DND-41 (cell line): ENCODE measurements around the gene SCUBE2.

Experiments
- EZH2 ChIP-seq: IDR thresholded peaks from 3 replicates; pipeline ENCODE4 v1.6.1; 2012; ENCODE audit warnings: borderline replicate concordance, low read depth, mild to moderate bottlenecking, moderate library complexity, low read length, inconsistent platforms; ENCODE audit not compliant: severe bottlenecking
- TF ChIP-seq, protein P1 (sequence below): IDR thresholded peaks from 2 replicates; pipeline ENCODE4 v1.5.1; 2012; ENCODE audit warnings: borderline replicate concordance, low read length, moderate library complexity, mild to moderate bottlenecking; ENCODE audit not compliant: poor library complexity, severe bottlenecking; ENCODE audit errors: extremely low read depth

DNA sequence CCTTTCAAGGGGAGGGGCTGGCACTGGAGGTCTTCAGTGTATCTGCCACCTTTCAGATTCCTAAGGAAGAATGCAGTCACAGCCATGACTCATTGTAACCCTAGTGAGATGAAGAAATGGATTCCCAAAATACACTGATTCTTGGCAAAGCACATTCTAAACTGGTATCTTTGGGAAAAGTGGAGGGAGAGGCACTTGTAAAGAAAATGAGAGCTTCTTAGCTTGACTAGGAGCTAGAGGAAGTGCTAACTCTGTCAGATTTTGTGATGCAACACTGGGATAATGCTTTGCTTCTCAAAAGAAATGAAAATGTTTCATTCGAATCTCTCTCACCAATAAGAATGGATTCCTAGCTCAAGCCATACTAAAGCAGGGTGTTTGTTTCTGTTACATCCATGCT, 101.9 kb downstream of the SCUBE2 start:
- TF ChIP-seq, protein P1, sequence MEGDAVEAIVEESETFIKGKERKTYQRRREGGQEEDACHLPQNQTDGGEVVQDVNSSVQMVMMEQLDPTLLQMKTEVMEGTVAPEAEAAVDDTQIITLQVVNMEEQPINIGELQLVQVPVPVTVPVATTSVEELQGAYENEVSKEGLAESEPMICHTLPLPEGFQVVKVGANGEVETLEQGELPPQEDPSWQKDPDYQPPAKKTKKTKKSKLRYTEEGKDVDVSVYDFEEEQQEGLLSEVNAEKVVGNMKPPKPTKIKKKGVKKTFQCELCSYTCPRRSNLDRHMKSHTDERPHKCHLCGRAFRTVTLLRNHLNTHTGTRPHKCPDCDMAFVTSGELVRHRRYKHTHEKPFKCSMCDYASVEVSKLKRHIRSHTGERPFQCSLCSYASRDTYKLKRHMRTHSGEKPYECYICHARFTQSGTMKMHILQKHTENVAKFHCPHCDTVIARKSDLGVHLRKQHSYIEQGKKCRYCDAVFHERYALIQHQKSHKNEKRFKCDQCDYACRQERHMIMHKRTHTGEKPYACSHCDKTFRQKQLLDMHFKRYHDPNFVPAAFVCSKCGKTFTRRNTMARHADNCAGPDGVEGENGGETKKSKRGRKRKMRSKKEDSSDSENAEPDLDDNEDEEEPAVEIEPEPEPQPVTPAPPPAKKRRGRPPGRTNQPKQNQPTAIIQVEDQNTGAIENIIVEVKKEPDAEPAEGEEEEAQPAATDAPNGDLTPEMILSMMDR, result no peak
- no peak for TF ChIP-seq EZH2
